ENCODE data around the gene TBC1D32. TPM values are rescaled to one million over a fixed set of nuclear protein-coding genes. Genes with fewer than 3 reads are reported as not detected.

TBC1D32 gene
- total and polyA plus RNA-seq, 2 donors (not counting 1 experiment from before 2014, with no cell fraction given) = 6.3 to 21.0 TPM

- H3K79me2 ChIP-seq (ENCODE audit: control insufficient read depth, insufficient read depth, low read length) = no peaks in the 10 kb centered on the region
- DNase-seq (ENCODE audit: low read depth in 2 of 2) = no peak
- H3K4me1 ChIP-seq (ENCODE audit: control insufficient read depth, extremely low read depth, insufficient read depth, low read length) = no peaks in the 10 kb centered on the region
- H3K4me3 ChIP-seq (replicated peaks in 1 of 4; ENCODE audit: control extremely low read depth in 1 of 4, insufficient read depth in 1 of 4, low read depth in 3 of 4, low read length in 4 of 4) = no peak overlapping the region
- no peak overlapping the region for H3K27ac ChIP-seq (ENCODE audit: insufficient read depth, low read length)
- H3K9me3 ChIP-seq (ENCODE audit: control insufficient read depth, insufficient read depth, low read depth, low read length) = no peaks in the 10 kb centered on the region
- H3K9ac ChIP-seq (ENCODE audit: insufficient read depth, low read length) = no peak overlapping the region
- H4K20me1 ChIP-seq (ENCODE audit: control insufficient read depth, extremely low read depth, insufficient read depth, low read length) = no peaks in the 10 kb centered on the region
- H3K4me2 ChIP-seq (ENCODE audit: extremely low read depth, insufficient read depth, low read length) = no peak overlapping the region
- H3K27me3 ChIP-seq (ENCODE audit: control insufficient read depth, insufficient read depth, low read length) = no peaks in the 10 kb centered on the region
- TF ChIP-seq EZH2 (IDR thresholded peaks at IDR 0.05; ENCODE audit: low read length, missing control alignments) (no peak), CTCF (conservative IDR thresholded peaks at IDR 0.05 in 1 of 2, IDR thresholded peaks at IDR 0.05 in 1 of 2; ENCODE audit: low read depth in 1 of 2, low read length in 2 of 2) (no peak)
- no peak overlapping the region for H2AFZ ChIP-seq (ENCODE audit: low read length)
- H3K36me3 ChIP-seq (ENCODE audit: control insufficient read depth, insufficient read depth, low read length) = no peaks in the 10 kb centered on the region
Measured at GRCh38 chr6:121237859-121238258, 96.4 kb downstream of the TBC1D32 start.

- Histone ChIP-seq H2AFZ (ENCODE audit: low read length) (no peak overlapping the region), H3K36me3 (ENCODE audit: control insufficient read depth, insufficient read depth, low read length) (no peaks in the 10 kb centered on the region), H3K27ac (ENCODE audit: insufficient read depth, low read length) (no peak overlapping the region), H3K27me3 (ENCODE audit: control insufficient read depth, insufficient read depth, low read length) (no peaks in the 10 kb centered on the region), H3K9ac (ENCODE audit: insufficient read depth, low read length) (no peak overlapping the region), H3K9me3 (ENCODE audit: control insufficient read depth, insufficient read depth, low read depth, low read length) (no peaks in the 10 kb centered on the region), H3K4me3 (replicated peaks in 1 of 4; ENCODE audit: control extremely low read depth in 1 of 4, insufficient read depth in 1 of 4, low read depth in 3 of 4, low read length in 4 of 4) (no peak overlapping the region), H4K20me1 (ENCODE audit: control insufficient read depth, extremely low read depth, insufficient read depth, low read length) (no peaks in the 10 kb centered on the region), H3K79me2 (ENCODE audit: control insufficient read depth, insufficient read depth, low read length) (no peaks in the 10 kb centered on the region), H3K4me1 (ENCODE audit: control insufficient read depth, extremely low read depth, insufficient read depth, low read length) (no peaks in the 10 kb centered on the region), H3K4me2 (ENCODE audit: extremely low read depth, insufficient read depth, low read length) (no peak overlapping the region)
- peak in 1 of 2 donors; percentile 20 for DNase-seq (ENCODE audit: low read depth in 2 of 2)
- TF ChIP-seq EZH2 (IDR thresholded peaks at IDR 0.05; ENCODE audit: low read length, missing control alignments) (no peak), CTCF (conservative IDR thresholded peaks at IDR 0.05 in 1 of 2, IDR thresholded peaks at IDR 0.05 in 1 of 2; ENCODE audit: low read depth in 1 of 2, low read length in 2 of 2) (peak in 1 of 2 donors; percentile 6)
Measured at GRCh38 chr6:121236984-121237383, 97.3 kb downstream of the TBC1D32 start.

GRCh38 chr6:121235386-121235785 is 98.9 kb downstream of the TBC1D32 start:
- Histone ChIP-seq H3K9ac (ENCODE audit: insufficient read depth, low read length) (no peak overlapping the region), H3K36me3 (ENCODE audit: control insufficient read depth, insufficient read depth, low read length) (no peaks in the 10 kb centered on the region), H3K27ac (ENCODE audit: insufficient read depth, low read length) (no peak overlapping the region), H3K79me2 (ENCODE audit: control insufficient read depth, insufficient read depth, low read length) (no peaks in the 10 kb centered on the region), H4K20me1 (ENCODE audit: control insufficient read depth, extremely low read depth, insufficient read depth, low read length) (no peaks in the 10 kb centered on the region), H3K4me2 (ENCODE audit: extremely low read depth, insufficient read depth, low read length) (no peak overlapping the region), H3K9me3 (ENCODE audit: control insufficient read depth, insufficient read depth, low read depth, low read length) (no peaks in the 10 kb centered on the region), H2AFZ (ENCODE audit: low read length) (no peak overlapping the region), H3K27me3 (ENCODE audit: control insufficient read depth, insufficient read depth, low read length) (no peaks in the 10 kb centered on the region), H3K4me1 (ENCODE audit: control insufficient read depth, extremely low read depth, insufficient read depth, low read length) (no peaks in the 10 kb centered on the region), H3K4me3 (replicated peaks in 1 of 4; ENCODE audit: control extremely low read depth in 1 of 4, insufficient read depth in 1 of 4, low read depth in 3 of 4, low read length in 4 of 4) (no peak overlapping the region)
- TF ChIP-seq CTCF (conservative IDR thresholded peaks at IDR 0.05 in 1 of 2, IDR thresholded peaks at IDR 0.05 in 1 of 2; ENCODE audit: low read depth in 1 of 2, low read length in 2 of 2) (no peak), EZH2 (IDR thresholded peaks at IDR 0.05; ENCODE audit: low read length, missing control alignments) (no peak)
- no peak for DNase-seq (ENCODE audit: low read depth in 2 of 2)
